HepG2 (cell line): ENCODE measurements around the gene NOL4L. TPM values are rescaled to one million over a fixed set of nuclear protein-coding genes. Genes with fewer than 3 reads are reported as not detected.

Experiments used
- CTCF ChIP-seq: sonication (generic); formaldehyde crosslinking; IDR thresholded peaks from 2 replicates; pipeline ENCODE4 v1.5.0; 2020; ENCODE audit warnings: mild to moderate bottlenecking, missing genetic modification reagents, moderate library complexity
- HNF4A ChIP-seq: sonication (generic); formaldehyde crosslinking; IDR thresholded peaks from 2 replicates; pipeline ENCODE4 v1.4.0; 2020; ENCODE audit warnings: missing genetic modification reagents
- MED1 ChIP-seq: sonication (generic); formaldehyde crosslinking; IDR thresholded peaks from 2 replicates; pipeline ENCODE4 v1.4.0; 2020; ENCODE audit warnings: missing genetic modification reagents
- MLLT10 ChIP-seq: sonication (generic); formaldehyde crosslinking; IDR thresholded peaks from 2 replicates; pipeline ENCODE4 v1.4.0; 2020; ENCODE audit warnings: missing genetic modification reagents
- MTA1 ChIP-seq: sonication (generic); formaldehyde crosslinking; IDR thresholded peaks from 2 replicates; pipeline ENCODE4 v1.4.0; 2020; ENCODE audit warnings: missing genetic modification reagents, mild to moderate bottlenecking, borderline replicate concordance
- MYC ChIP-seq: sonication (generic); formaldehyde crosslinking; IDR thresholded peaks from 2 replicates; pipeline ENCODE4 v1.9.0; 2021; ENCODE audit warnings: missing genetic modification reagents, borderline replicate concordance
- NAIF1 ChIP-seq: sonication (generic); formaldehyde crosslinking; IDR thresholded peaks from 2 replicates; pipeline ENCODE4 v1.5.0; 2020; ENCODE audit warnings: mild to moderate bottlenecking, missing genetic modification reagents, borderline replicate concordance
- PLRG1 ChIP-seq: fragments of 450-650 bp; conservative IDR thresholded peaks from 2 replicates; pipeline ENCODE4 v1.6.1; 2016
- SALL1 ChIP-seq: sonication (generic); formaldehyde crosslinking; IDR thresholded peaks from 2 replicates; pipeline ENCODE4 v1.8.0; 2022; ENCODE audit warnings: mild to moderate bottlenecking, missing genetic modification reagents
- TBP ChIP-seq: sonication (generic); formaldehyde crosslinking; IDR thresholded peaks from 2 replicates; pipeline ENCODE4 v1.5.0; 2020; ENCODE audit warnings: missing genetic modification reagents
- TBX3 ChIP-seq: fragments of 450-650 bp; IDR thresholded peaks from 2 replicates; pipeline ENCODE4 v1.6.1; 2017; ENCODE audit warnings: antibody characterized with exemption, mild to moderate bottlenecking, inconsistent platforms, borderline replicate concordance
- TGIF2 ChIP-seq: IDR thresholded peaks from 2 replicates; pipeline ENCODE4 v1.6.1; 2016; ENCODE audit warnings: control low read depth, missing compliant biosample characterization
- THAP7 ChIP-seq: sonication (generic); formaldehyde crosslinking; IDR thresholded peaks from 2 replicates; pipeline ENCODE4 v1.8.1; 2023; ENCODE audit warnings: mild to moderate bottlenecking, missing genetic modification reagents
- ZBED4 ChIP-seq: sonication (generic); formaldehyde crosslinking; IDR thresholded peaks from 2 replicates; pipeline ENCODE4 v1.4.0; 2020; ENCODE audit warnings: missing genetic modification reagents, borderline replicate concordance
- ZKSCAN5 ChIP-seq: sonication (generic); formaldehyde crosslinking; IDR thresholded peaks from 2 replicates; pipeline ENCODE4 v1.5.1; 2020; ENCODE audit warnings: mild to moderate bottlenecking, missing genetic modification reagents
- ZNF143 ChIP-seq: sonication (generic); formaldehyde crosslinking; IDR thresholded peaks from 2 replicates; pipeline ENCODE4 v1.4.0; 2020; ENCODE audit warnings: missing genetic modification reagents
- ZNF281 ChIP-seq: sonication (generic); formaldehyde crosslinking; IDR thresholded peaks from 2 replicates; pipeline ENCODE4 v1.4.0; 2020; ENCODE audit warnings: missing genetic modification reagents, borderline replicate concordance
- ZNF337 ChIP-seq: sonication (generic); formaldehyde crosslinking; IDR thresholded peaks from 2 replicates; pipeline ENCODE4 v1.5.1; 2020; ENCODE audit warnings: missing genetic modification reagents, low read depth, mild to moderate bottlenecking, borderline replicate concordance
- ZNF709 ChIP-seq: sonication (generic); formaldehyde crosslinking; IDR thresholded peaks from 2 replicates; pipeline ENCODE4 v1.5.0; 2020; ENCODE audit warnings: mild to moderate bottlenecking, missing genetic modification reagents
- ZNF768 ChIP-seq: sonication (generic); formaldehyde crosslinking; IDR thresholded peaks from 2 replicates; pipeline ENCODE4 v1.4.0; 2020; ENCODE audit warnings: missing genetic modification reagents
- ZNF841 ChIP-seq: sonication (generic); formaldehyde crosslinking; IDR thresholded peaks from 2 replicates; pipeline ENCODE4 v1.8.1; 2023; ENCODE audit warnings: missing genetic modification reagents, borderline replicate concordance
- ZNF891 ChIP-seq: sonication (generic); formaldehyde crosslinking; IDR thresholded peaks from 2 replicates; pipeline ENCODE4 v1.5.0; 2020; ENCODE audit warnings: mild to moderate bottlenecking, missing genetic modification reagents
- ZSCAN12 ChIP-seq: sonication (generic); formaldehyde crosslinking; IDR thresholded peaks from 2 replicates; pipeline ENCODE4 v1.9.0; 2021; ENCODE audit warnings: mild to moderate bottlenecking, missing genetic modification reagents
- ZZZ3 ChIP-seq: sonication (generic); formaldehyde crosslinking; IDR thresholded peaks from 2 replicates; pipeline ENCODE4 v1.4.0; 2020; ENCODE audit warnings: missing genetic modification reagents, mild to moderate bottlenecking, borderline replicate concordance
- polyA plus RNA-seq, 8 experiments: library from polyadenylated mRNA; depleted of rRNA in 3 of 8; stranded (reverse) in 7 of 8; unstranded in 1 of 8; fragments of >200 nt; fragmentation: Illumina TruSeq in 4 of 8; extraction: Trizol in 4 of 8; gene quantifications; 2 replicates each; pipeline versions ENCODE4 v1.2.1 to v1.2.3, GENCODE V29; 2011 to 2016; ENCODE audit warnings: low read depth in 4 of 8, missing spikeins in 1 of 8, mixed read lengths in 1 of 8; ENCODE audit not compliant: insufficient read depth in 1 of 8
- total RNA-seq, 5 experiments: library from RNA; depleted of rRNA; stranded (reverse); fragments of >200 nt; fragmentation: Illumina TruSeq; extraction: Trizol; gene quantifications; 2 replicates each; pipeline ENCODE4 v1.2.3, GENCODE V29; 2016; ENCODE audit warnings: low read depth in 1 of 5

NOL4L gene
- total and polyA plus RNA-seq, 2 of the 13 experiments (the other 11 are each of a cell fraction or from before 2014, with no cell fraction given) = 16.6 to 35.4 TPM

GRCh38 chr20:32510120-32510600 lies 75.0 kb downstream of the NOL4L start (continued):
- TF ChIP-seq ZNF337 (no peak), ZNF768 (CRISPR knock-in tag) (peak; percentile 70; the same call in 1 of the 2 replicates), HNF4A (CRISPR knock-in tag) (no peak), MTA1 (CRISPR knock-in tag) (no peak), TBX3 (no peak), THAP7 (CRISPR knock-in tag) (no peak), MYC (CRISPR knock-in tag) (no peak), ZNF709 (CRISPR knock-in tag) (no peak), NAIF1 (no peak), TGIF2 (CRISPR knock-in tag) (peak; percentile 37; the same call in 1 of the 2 replicates), CTCF (no peak), TBP (CRISPR knock-in tag) (no peak), ZNF143 (CRISPR knock-in tag) (no peak), ZZZ3 (CRISPR knock-in tag) (no peak), ZKSCAN5 (CRISPR knock-in tag) (no peak), ZNF281 (CRISPR knock-in tag) (no peak), PLRG1 (no peak), MLLT10 (no peak), ZSCAN12 (no peak), ZBED4 (CRISPR knock-in tag) (no peak), SALL1 (CRISPR knock-in tag) (no peak), ZNF891 (CRISPR knock-in tag) (no peak), ZNF841 (CRISPR knock-in tag) (no peak), MED1 (CRISPR knock-in tag) (no peak)
